ENCODE measurements around the gene GPR137B.
"Not testable (repeated sequence)": the region's sequence is repeated elsewhere in the genome, so short reads cannot be mapped to it uniquely, and the experiment has no call there.

GPR137B gene

DNA sequence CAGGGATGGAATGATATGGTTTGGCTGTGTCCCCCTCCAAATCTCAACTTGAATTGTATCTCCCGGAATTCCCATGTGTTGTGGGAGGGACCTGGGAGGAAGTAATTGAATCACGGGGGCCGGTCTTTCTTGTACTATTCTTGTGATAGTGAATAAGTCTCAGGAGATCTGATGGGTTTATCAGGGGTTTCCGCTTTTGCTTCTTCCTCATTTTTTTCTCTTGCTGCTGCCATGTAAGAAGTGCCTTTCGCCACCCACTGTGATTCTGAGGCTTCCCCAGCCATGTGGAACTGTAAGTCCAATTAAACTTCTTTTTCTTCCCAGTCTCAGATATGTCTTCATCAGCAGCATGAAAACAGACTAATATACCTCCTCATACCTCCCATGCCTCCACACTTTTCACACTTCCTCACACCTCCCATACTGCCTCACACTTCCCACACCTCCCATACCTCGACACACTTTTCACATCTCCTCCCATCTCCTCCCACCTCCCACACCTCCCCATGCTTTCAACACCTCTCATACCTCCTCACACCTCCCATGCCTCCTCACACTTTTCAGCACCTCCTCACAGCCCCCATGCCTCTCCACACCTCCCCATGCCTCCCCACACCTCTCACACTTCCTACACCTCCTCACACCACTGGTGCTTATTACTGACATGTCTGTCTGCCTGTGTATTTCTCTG is 21.3 kb downstream of the GPR137B start:
- no peak for DNase-seq

- no peak for DNase-seq
These were observed 21.9 kb downstream of the GPR137B start for GRCh38 chr1:236164273-236164672.

GRCh38 chr1:236165238-236165981 is 23.1 kb downstream of the GPR137B start:
- no peak for DNase-seq

DNA sequence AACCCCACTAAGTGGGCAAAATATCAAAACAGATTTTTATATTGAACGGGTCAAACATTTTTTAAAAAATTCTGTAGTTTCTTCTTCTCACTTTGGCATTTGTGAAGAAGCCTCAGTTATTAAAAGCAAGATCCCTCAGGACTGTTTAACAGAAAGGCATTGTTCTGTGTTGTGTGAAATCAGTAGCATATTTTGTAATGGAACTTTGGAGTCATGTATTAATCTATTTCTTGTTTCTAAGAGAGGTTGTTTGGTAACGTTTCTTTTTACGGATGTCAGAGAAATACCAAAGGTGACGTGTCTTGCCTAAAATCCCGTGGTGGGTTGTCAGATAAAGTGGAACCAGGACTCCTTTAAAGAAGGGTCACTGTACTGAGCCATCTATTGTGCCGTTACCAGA is 23.7 kb downstream of the GPR137B start:
- no peak for DNase-seq

- no peak for DNase-seq
These were observed 24.8 kb downstream of the GPR137B start for GRCh38 chr1:236167154-236167553.

- no peak for DNase-seq
These were observed 25.2 kb downstream of the GPR137B start for GRCh38 chr1:236167578-236167977.

DNA sequence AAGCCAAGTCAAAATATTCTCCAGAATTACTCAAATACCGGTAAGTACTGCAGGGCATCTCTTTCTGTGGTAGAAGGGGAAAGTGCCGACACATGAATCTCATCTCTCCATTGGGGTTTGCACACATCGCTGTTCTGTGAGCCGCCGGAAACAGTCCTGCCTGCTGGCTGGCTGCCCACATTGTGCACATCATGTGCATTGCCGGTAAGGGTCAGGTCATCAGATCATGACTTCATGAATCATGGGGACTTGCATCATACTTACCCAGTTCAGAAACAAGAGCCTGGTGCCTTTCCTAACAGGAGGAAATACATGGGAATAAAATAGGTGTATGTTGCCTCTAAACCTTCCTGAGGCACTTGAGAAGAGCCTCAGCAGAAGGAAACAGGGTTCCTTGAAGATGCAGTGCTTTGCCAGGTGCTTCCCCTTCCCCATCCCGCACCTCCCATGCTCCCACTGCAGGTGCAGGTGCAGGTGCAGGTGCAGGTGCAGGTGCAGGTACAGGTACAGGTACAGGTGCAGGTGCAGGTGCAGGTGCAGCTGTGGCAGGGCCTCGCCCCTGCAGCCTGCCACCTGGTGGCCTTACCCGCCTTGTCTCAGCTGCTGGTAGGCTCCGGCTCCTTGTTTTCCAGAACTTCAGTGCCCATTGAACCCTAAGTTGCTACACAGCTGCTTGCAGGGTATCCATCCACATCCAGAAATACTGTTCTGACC is 26.5 kb downstream of the GPR137B start:
- no peak for DNase-seq

DNA sequence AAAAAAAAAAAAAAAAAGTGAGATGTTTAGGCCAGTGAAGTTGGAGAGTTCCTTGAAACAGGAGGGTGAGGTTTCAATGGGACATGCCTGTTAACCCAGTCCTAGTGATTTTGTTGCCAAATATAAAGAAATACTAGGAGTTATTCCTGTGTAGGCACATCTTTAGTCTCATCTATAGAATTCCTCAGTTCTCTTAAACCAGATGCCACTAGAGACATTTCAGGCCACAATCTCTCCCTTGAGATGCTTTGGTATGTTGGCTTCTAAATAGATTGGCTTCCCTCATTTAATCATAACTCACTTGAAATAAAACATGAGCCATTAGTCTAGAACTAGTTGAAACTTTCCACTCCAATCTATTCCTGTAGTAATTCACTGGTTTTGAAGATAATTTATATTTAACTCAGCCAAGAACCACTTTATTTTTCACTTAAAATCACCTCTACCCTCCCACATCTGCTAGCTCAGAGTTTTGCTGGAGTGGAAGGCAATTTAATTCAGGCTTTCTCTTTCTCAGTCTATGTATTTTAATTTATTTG is 29.8 kb downstream of the GPR137B start:
- DNase-seq: no peak

- DNase-seq: no peak
These were observed 30.9 kb downstream of the GPR137B start for GRCh38 chr1:236173174-236173767.

DNA sequence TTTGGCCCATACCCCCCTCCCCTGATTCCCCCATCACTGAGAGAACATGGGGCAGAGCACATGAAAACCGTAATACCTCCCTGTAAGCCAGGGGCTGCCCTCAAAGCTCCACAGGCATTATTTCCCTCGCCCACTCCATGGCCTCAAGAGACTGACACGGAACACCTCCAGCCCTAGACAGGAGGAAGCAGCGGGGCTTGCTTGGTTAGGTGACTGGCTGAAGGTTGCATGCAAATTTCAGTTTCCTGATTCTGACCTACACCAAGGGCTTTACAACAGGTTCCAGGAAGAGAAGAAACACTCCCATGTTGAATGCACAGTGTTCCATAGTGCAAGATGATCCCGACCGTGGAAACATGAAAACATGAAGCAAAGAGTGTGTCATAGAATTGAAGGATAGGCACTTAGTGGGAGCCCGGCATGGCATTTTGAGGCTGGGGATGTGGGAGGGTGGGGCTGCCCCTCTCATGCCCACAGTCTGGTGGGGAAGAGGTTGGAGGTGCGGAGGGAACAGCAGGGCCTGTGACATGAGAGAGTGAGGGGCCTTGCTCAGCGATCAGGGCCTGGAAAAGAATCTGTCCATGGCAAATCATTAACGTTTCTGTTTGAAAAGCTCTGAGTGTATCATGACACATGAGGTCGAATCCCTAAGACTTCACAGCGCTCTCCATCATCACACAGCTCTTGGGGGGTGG is 33.5 kb downstream of the GPR137B start:
- no peak for DNase-seq

- DNase-seq: no peak
These were observed 34.3 kb downstream of the GPR137B start for GRCh38 chr1:236176337-236177336.

- DNase-seq: no peak
These were observed 37.3 kb downstream of the GPR137B start for GRCh38 chr1:236179634-236180033.

DNA sequence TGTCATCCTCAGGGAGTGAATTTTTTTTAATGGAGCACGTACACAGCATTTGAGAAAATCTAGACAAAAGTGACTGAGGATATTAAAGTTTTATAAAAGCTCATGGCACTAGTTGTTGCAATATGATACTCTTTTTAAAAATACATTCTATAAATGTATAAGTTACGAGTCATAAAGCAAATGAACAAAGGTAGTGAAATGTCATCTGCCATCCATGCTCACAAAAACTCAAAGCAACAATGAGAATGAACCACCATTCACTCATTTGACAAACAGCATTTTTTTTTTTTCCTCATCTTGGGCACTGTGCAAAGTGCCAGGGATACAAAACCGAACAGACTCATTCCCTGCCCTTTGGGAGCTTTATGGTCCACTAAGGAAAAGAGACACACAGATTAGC is 38.7 kb downstream of the GPR137B start:
- no peak for DNase-seq

DNA sequence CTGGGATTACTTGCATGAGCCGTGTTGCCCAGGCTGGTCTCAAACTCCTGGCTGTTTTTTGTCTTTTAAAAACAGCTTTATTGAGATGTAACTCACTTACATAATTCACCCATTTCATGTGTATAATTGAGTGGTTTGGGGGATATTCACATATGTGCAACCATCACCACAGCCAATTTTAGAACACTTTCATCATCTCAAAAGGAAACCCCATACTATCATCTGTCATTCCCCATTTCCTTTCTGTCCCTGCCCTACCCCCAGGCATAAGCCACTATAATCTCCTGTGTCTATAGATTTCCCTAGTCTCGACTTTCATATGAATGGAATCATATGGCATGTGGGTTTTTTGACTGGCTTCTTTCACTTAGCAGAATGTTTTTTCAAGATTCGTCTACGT is 43.3 kb downstream of the GPR137B start:
- DNase-seq: no peak

GRCh38 chr1:236186471-236186870 is 44.1 kb downstream of the GPR137B start:
- not testable (repeated sequence) for DNase-seq

- DNase-seq: not testable (repeated sequence)
These were observed 45.7 kb downstream of the GPR137B start for GRCh38 chr1:236188084-236188483.

GRCh38 chr1:236193184-236193583 is 50.8 kb downstream of the GPR137B start:
- DNase-seq: no peak

- no peak for DNase-seq
These were observed 58.6 kb downstream of the GPR137B start for GRCh38 chr1:236200925-236201324.

DNA sequence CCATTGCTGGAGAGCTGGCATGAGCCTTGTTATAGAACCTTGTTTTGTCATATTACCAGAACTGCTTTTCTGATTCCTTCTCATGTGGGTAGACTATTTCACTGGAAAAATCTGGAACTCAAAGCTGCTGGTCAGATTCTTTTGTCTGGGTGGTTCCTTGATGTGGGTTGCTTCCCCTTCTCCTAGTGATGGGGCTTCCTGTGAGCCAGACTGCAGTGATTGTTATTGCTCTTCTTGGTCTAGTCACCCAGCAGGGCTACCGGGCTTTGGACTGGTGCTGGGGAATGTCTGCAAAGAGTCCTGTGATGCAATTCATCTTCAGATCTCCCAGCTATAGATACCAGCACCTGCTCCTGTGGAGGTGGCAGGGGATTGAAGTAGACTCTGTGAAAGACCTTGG is 59.4 kb downstream of the GPR137B start:
- DNase-seq: no peak

- no peak for DNase-seq
These were observed 61.7 kb downstream of the GPR137B start for GRCh38 chr1:236204039-236204438.

DNA sequence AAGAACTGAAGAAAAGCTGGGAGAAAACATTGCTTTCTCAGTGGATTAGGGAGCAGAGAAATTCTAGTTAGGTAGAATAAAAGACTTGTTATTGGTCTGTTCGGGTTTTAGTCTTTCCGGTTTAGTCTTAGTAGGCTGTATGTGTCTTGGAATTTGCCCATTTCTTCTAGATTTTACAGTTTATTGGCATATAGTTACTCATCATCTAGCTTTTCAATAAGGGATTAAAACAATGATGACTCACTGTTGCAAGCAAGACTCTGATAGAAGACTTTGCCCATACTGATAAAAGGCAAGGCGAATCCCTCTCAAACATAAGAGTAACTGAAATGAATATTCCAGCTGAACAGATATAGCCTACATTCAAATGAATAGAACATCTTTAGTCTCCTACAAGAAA is 62.3 kb downstream of the GPR137B start:
- no peak for DNase-seq
